K562 (cell line): ENCODE measurements around the gene SH3BGRL2. TPM values are rescaled to one million over a fixed set of nuclear protein-coding genes. Genes with fewer than 3 reads are reported as not detected.

Source experiments
- ATAC-seq: fragments of 200-7000 bp; cut with Tn5 transposase; 3 replicates; pipeline ENCODE4 v1.9.1; 2020; ENCODE audit warnings: moderate library complexity
- BruUV-seq: library from RNA; stranded (reverse); fragments of 400-500 nt; replicated peaks from 2 replicates; lab custom pipeline; 2021; lab: Mats Ljungman, UMichigan
- CTCF ChIA-PET: fragments of 300-600 bp; formaldehyde crosslinking; extraction: SDS; loops from one replicate; lab custom pipeline; 2021; ENCODE audit warnings: low intra/inter-chr PET ratio; lab: Yijun Ruan, JAX
- POLR2A ChIA-PET: fragments of 300-600, 350-650 bp; sonication (Branson Sonifier 250); formaldehyde crosslinking; extraction: SDS; loops from one replicate; lab custom pipeline; 2021; ENCODE audit warnings: antibody characterized with exemption, inconsistent platforms; lab: Yijun Ruan, JAX
- DNase-seq, 4 experiments: peaks; one replicate each; pipeline versions ENCODE4 v3.0.0 to v3.0.0-alpha.2; 2011 to 2018; ENCODE audit warnings: low spot score in 3 of 4, mixed read lengths in 3 of 4; ENCODE audit errors: extremely low read depth in 1 of 4
- FAIRE-seq: peaks from 2 replicates; lab custom pipeline; 2011; peaks lifted over from hg19 to GRCh38; lab: Jason Lieb, UNC
- H2AFZ ChIP-seq: 2 replicates; pipeline ENCODE4 v1.6.0; 2011; ENCODE audit warnings: low read depth, low read length, control low read depth, inconsistent platforms
- H3K27ac ChIP-seq: fragments of 200-600 bp; 3 replicates; pipeline ENCODE4 v1.8.0; 2011; ENCODE audit warnings: low read depth, mild to moderate bottlenecking, control low read depth, inconsistent platforms, low read length, moderate library complexity, mixed read lengths; ENCODE audit errors: extremely low read depth
- H3K27me3 ChIP-seq, 2 experiments: fragments of 300-600 bp in 1 of 2; 2 replicates in 1 of 2; 3 replicates in 1 of 2; pipeline versions ENCODE4 v1.6.0 to v1.8.0; 2011; ENCODE audit warnings: inconsistent platforms in 2 of 2, low read length in 2 of 2, mild to moderate bottlenecking in 1 of 2, mixed read lengths in 1 of 2, moderate library complexity in 1 of 2; ENCODE audit not compliant: control insufficient read depth in 2 of 2, insufficient read depth in 2 of 2
- H3K36me3 ChIP-seq: fragments of 300-600 bp; 3 replicates; pipeline ENCODE4 v1.8.0; 2011; ENCODE audit warnings: mild to moderate bottlenecking, low read length, inconsistent platforms; ENCODE audit not compliant: control insufficient read depth, insufficient read depth
- H3K4me1 ChIP-seq, 2 experiments: fragments of 200-600 bp in 1 of 2; replicated peaks in 1 of 2; 2 replicates in 1 of 2; 3 replicates in 1 of 2; pipeline versions ENCODE4 v1.5.1 to v1.8.0; 2011; ENCODE audit warnings: inconsistent platforms in 2 of 2, low read length in 2 of 2, mild to moderate bottlenecking in 1 of 2, mixed read lengths in 1 of 2, moderate library complexity in 1 of 2; ENCODE audit not compliant: control insufficient read depth in 2 of 2, insufficient read depth in 2 of 2
- H3K4me2 ChIP-seq: 2 replicates; pipeline ENCODE4 v1.6.1; 2011; ENCODE audit warnings: low read length, control low read depth, inconsistent platforms, mixed read lengths; ENCODE audit not compliant: insufficient read depth
- H3K4me3 ChIP-seq: fragments of 200-600 bp; sonication (generic), shearing (Covaris generic); 2 replicates; pipeline ENCODE4 v1.5.1; 2016; ENCODE audit warnings: control low read depth, inconsistent platforms
- H3K79me2 ChIP-seq: fragments of 200-600 bp; 3 replicates; pipeline ENCODE4 v1.8.0; 2011; ENCODE audit warnings: low read length, inconsistent platforms; ENCODE audit not compliant: control insufficient read depth, insufficient read depth
- H3K9ac ChIP-seq, 2 experiments: 2 replicates each; pipeline versions ENCODE4 v1.6.0 to v1.6.1; 2011; ENCODE audit warnings: low read depth in 2 of 2, low read length in 2 of 2, control low read depth in 1 of 2, inconsistent platforms in 1 of 2, mild to moderate bottlenecking in 1 of 2, mixed read lengths in 1 of 2; ENCODE audit not compliant: insufficient read depth in 1 of 2
- H3K9me1 ChIP-seq: one replicate; pipeline ENCODE4 v1.6.0; 2011; ENCODE audit warnings: inconsistent platforms, mild to moderate bottlenecking, low read length, moderate library complexity; ENCODE audit not compliant: control insufficient read depth, insufficient read depth
- H3K9me3 ChIP-seq: replicated peaks from 2 replicates; pipeline ENCODE4 v1.5.1; 2011; ENCODE audit warnings: low read depth, low read length, inconsistent platforms; ENCODE audit not compliant: control insufficient read depth, insufficient read depth
- H4K20me1 ChIP-seq: replicated peaks from 2 replicates; pipeline ENCODE4 v1.6.1; 2011; ENCODE audit warnings: low read length, inconsistent platforms, mixed read lengths; ENCODE audit not compliant: control insufficient read depth, insufficient read depth
- CREBBP ChIP-seq: IDR thresholded peaks from one replicate; pipeline ENCODE4 v1.6.1; 2012; ENCODE audit warnings: low read depth, mild to moderate bottlenecking, control low read depth, inconsistent platforms, low read length
- CTCF ChIP-seq, 3 experiments: IDR thresholded peaks in 2 of 3; conservative IDR thresholded peaks in 1 of 3; 2 replicates each; pipeline ENCODE4 v1.5.1; 2011 to 2012; ENCODE audit warnings: low read length in 3 of 3, mild to moderate bottlenecking in 3 of 3, control low read depth in 2 of 3, improper control_type of control experiment in 1 of 3, inconsistent platforms in 1 of 3, low read depth in 1 of 3, mixed read lengths in 1 of 3, moderate library complexity in 1 of 3; ENCODE audit not compliant: insufficient read depth in 2 of 3
- REST ChIP-seq, 2 experiments: fragments of 450-650 bp; formaldehyde crosslinking in 1 of 2; IDR thresholded peaks; 2 replicates each; pipeline versions ENCODE4 v1.4.0 to v1.6.1; 2014 to 2020; ENCODE audit warnings: mild to moderate bottlenecking in 2 of 2, borderline replicate concordance in 1 of 2, low read depth in 1 of 2
- SMC3 ChIP-seq: conservative IDR thresholded peaks from 2 replicates; pipeline ENCODE4 v1.6.1; 2011; ENCODE audit warnings: low read depth, low read length, improper control_type of control experiment; ENCODE audit not compliant: insufficient read depth
- SUPT5H ChIP-seq: fragments of 450-650 bp; IDR thresholded peaks from 2 replicates; pipeline ENCODE4 v1.6.1; 2016
- ZNF224 ChIP-seq: sonication (generic); formaldehyde crosslinking; IDR thresholded peaks from 2 replicates; pipeline ENCODE4 v1.8.0; 2022; ENCODE audit warnings: mild to moderate bottlenecking, missing genetic modification reagents
- ZNF740 ChIP-seq, 3 experiments: fragments of 200-800 bp in 1 of 3; sonication (Bioruptor generic) in 1 of 3; sonication (generic) in 1 of 3; formaldehyde crosslinking in 1 of 3; IDR thresholded peaks; 2 replicates each; pipeline versions ENCODE4 v1.6.1 to v1.8.0; 2016 to 2022; ENCODE audit warnings: mild to moderate bottlenecking in 2 of 3, missing compliant biosample characterization in 2 of 3, missing genetic modification characterization in 2 of 3, missing genetic modification reagents in 1 of 3
- WGBS: fragments of 100-300 bp; shearing (Covaris generic); methylation state at CpG from one replicate; pipeline ENCODE4 v1.1.6; 2016; ENCODE audit warnings: low coverage, mixed read lengths; ENCODE audit not compliant: insufficient coverage; ENCODE audit errors: missing lambda C conversion rate; 5-methylcytosine and 5-hydroxymethylcytosine counted together
- in situ Hi-C: fragments of 300-500 bp; cut with MboI; formaldehyde crosslinking; loops from 4 replicates; pipeline ENCODE4 v1.15.0; 2018; ENCODE audit warnings: inconsistent platforms, mixed read lengths
- intact Hi-C: fragments of 100-400 bp; cut with micrococcal nuclease; formaldehyde crosslinking; loops from 2 replicates; pipeline ENCODE4 v1.14.2; 2022
- polyA plus RNA-seq, 8 experiments: library from polyadenylated mRNA; depleted of rRNA in 4 of 8; stranded (reverse) in 5 of 8; unstranded in 3 of 8; fragments of >200 nt; fragmentation: Nextera tagmentation in 2 of 8; fragmentation: Illumina TruSeq in 1 of 8; extraction: Ambion mirVana in 2 of 8; extraction: Trizol in 1 of 8; gene quantifications; 2 replicates each; pipeline versions ENCODE4 v1.2.1 to v1.2.3, GENCODE V29; 2011 to 2014; ENCODE audit warnings: inconsistent platforms in 1 of 8, missing spikeins in 1 of 8
- total RNA-seq, 7 experiments: library from RNA; depleted of rRNA in 6 of 7; stranded (reverse); fragments of >200 nt in 6 of 7; fragmentation: Illumina TruSeq in 2 of 7; extraction: Trizol in 2 of 7; gene quantifications; 2 replicates each; pipeline versions ENCODE4 v1.2.1 to v1.2.3, GENCODE V29; 2011 to 2021; ENCODE audit warnings: low replicate concordance in 1 of 7

SH3BGRL2 gene
- total and polyA plus RNA-seq, 9 of the 15 experiments (the other 6 are each of a cell fraction or from before 2014, with no cell fraction given), result 4.4 to 12.1 (median 7.3) TPM

GRCh38 chr6:79713701-79714322 is 82.7 kb downstream of the SH3BGRL2 start:
- 13% methylated on average over 5 of the region's 5 CpGs for WGBS
- ChIA-PET CTCF (interaction anchor here (0.5 to 1.5 kb wide), 3 partner anchors 100 to 305 kb away, joined by 3 read pairs; no protein-coding TSS in a partner anchor), POLR2A (no interaction called here)
- intact Hi-C loops, result loop anchor here (1.0 to 2.0 kb wide), 2 partner anchors 143 to 247 kb away; no protein-coding TSS in a partner anchor
- Histone ChIP-seq H3K36me3 (no peaks in the 10 kb centered on the region), H3K27me3 (0 out of 5 replicates have a peak, but pooled peaks cover 0 to 8% of the 10 kb centered on the region in 2 experiments), H3K9me3 (no peaks in the 10 kb centered on the region), H3K79me2 (no peaks in the 10 kb centered on the region), H3K4me2 (no peak overlapping the region), H3K4me3 (no peak overlapping the region), H4K20me1 (no peaks in the 10 kb centered on the region), H2AFZ (no peak overlapping the region), H3K27ac (no peak overlapping the region), H3K4me1 (no peaks in the 10 kb centered on the region), H3K9ac (no peak overlapping the region), H3K9me1 (no peaks in the 10 kb centered on the region)
- in situ Hi-C loops, result no loop called here
- no TSS peak for BruUV-seq
- peak; percentile 50 to 75 (median 50) for DNase-seq
- ATAC-seq, result peak; percentile 93
- peak; percentile 88 for FAIRE-seq
- no peak for TF ChIP-seq ZNF740 (CRISPR knock-in tag; IDR thresholded peaks at IDR 0.05)
- TF ChIP-seq ZNF740 (tag; IDR thresholded peaks at IDR 0.05), result no peak
- no peak for TF ChIP-seq SUPT5H
- TF ChIP-seq REST (IDR thresholded peaks at IDR 0.05; ENCODE audit: borderline replicate concordance), result peak; percentile 32; the same call in 1 of the 2 replicates
- TF ChIP-seq REST (CRISPR knock-in tag; IDR thresholded peaks at IDR 0.05; ENCODE audit: low read depth), result no peak
- TF ChIP-seq ZNF224 (CRISPR knock-in tag), result no peak
- TF ChIP-seq SMC3, result peak; percentile 70
- TF ChIP-seq CTCF (IDR thresholded peaks at IDR 0.05 in 2 of 3, conservative IDR thresholded peaks at IDR 0.05 in 1 of 3; ENCODE audit: insufficient read depth in 2 of 3, low read depth in 1 of 3, low read length in 3 of 3), result peak; percentile 64 to 78 (median 73)
- TF ChIP-seq CREBBP, result no peak
